Activated gamma-delta T cell treated with Interleukin-2 at 50 U/mL for 16 hours (primary cell): ENCODE data around the gene RAB11FIP5.

ENCODE experiments used
- DNase-seq: peaks from one replicate; pipeline ENCODE4 v3.0.0-alpha.2; 2020

RAB11FIP5 gene

GRCh38 chr2:73082523-73083410 lies 30.0 kb downstream of the RAB11FIP5 start:
- DNase-seq, result no peak

GRCh38 chr2:73081181-73081671 lies 31.5 kb downstream of the RAB11FIP5 start:
- no peak for DNase-seq

GRCh38 chr2:73080321-73081131 lies 32.2 kb downstream of the RAB11FIP5 start:
- DNase-seq, result no peak

- no peak for DNase-seq
Observed at GRCh38 chr2:73079636-73080035, 33.1 kb downstream of the RAB11FIP5 start.

- no peak for DNase-seq
Observed at GRCh38 chr2:73078457-73079411, 34.0 kb downstream of the RAB11FIP5 start.

- no peak for DNase-seq
Observed at GRCh38 chr2:73077424-73077795, 35.3 kb downstream of the RAB11FIP5 start.

- no peak for DNase-seq
Observed at GRCh38 chr2:73076701-73077423, 35.9 kb downstream of the RAB11FIP5 start.

GRCh38 chr2:73075477-73076373 lies 37.0 kb downstream of the RAB11FIP5 start:
- no peak for DNase-seq

- no peak for DNase-seq
Observed at GRCh38 chr2:73074110-73075069, 38.4 kb downstream of the RAB11FIP5 start.

GRCh38 chr2:73072416-73072815 lies 40.3 kb downstream of the RAB11FIP5 start:
- DNase-seq, result no peak

- DNase-seq, result peak; percentile 12
Observed at GRCh38 chr2:73072129-73072395, 40.7 kb downstream of the RAB11FIP5 start.

- DNase-seq, result peak; percentile 96
Observed at GRCh38 chr2:73071360-73072128, 41.2 kb downstream of the RAB11FIP5 start, which contains the start of gene SFXN5. Gene SFXN5, minus strand, starts transcription at chr2:73071712. Its CDS starts 7 bp downstream, at chr2:73071705.

- peak; percentile 35 for DNase-seq
Observed at GRCh38 chr2:73070643-73071359, 41.9 kb downstream of the RAB11FIP5 start.

GRCh38 chr2:73069855-73070642 lies 42.7 kb downstream of the RAB11FIP5 start:
- DNase-seq, result no peak

GRCh38 chr2:73069041-73069854 lies 43.5 kb downstream of the RAB11FIP5 start:
- DNase-seq, result no peak

- no peak for DNase-seq
Observed at GRCh38 chr2:73068147-73068546, 44.6 kb downstream of the RAB11FIP5 start.
